ENCODE results near the gene TRIM32. TPM values are rescaled to one million over a fixed set of nuclear protein-coding genes. Genes with fewer than 3 reads are reported as not detected.

Gene TRIM32
- total RNA-seq, 2 donors from 2014 or later: 19.6 to 33.3 TPM

GRCh38 chr9:116737152-116737546 is 50.0 kb downstream of the TRIM32 start:
- no peak for ATAC-seq (ENCODE audit: insufficient number of reproducible peaks, low FRiP score, low read depth)
- peak; percentile 21 for DNase-seq (ENCODE audit: low spot score)
- H3K9me3 ChIP-seq: no peaks in the 10 kb centered on the region
- H3K36me3 ChIP-seq: no peaks in the 10 kb centered on the region
- peak; percentile 81 for TF ChIP-seq CTCF (IDR thresholded peaks at IDR 0.05)
- H3K4me3 ChIP-seq: no peak overlapping the region
- peaks cover 0 to 3% of the 10 kb centered on the region in 2 donors for H3K4me1 ChIP-seq (ENCODE audit: control insufficient read depth in 1 of 2, low read depth in 2 of 2)
- no peak overlapping the region for H3K27ac ChIP-seq
- H3K27me3 ChIP-seq (replicated peaks; ENCODE audit: insufficient read depth): no peaks in the 10 kb centered on the region

- no peak for TF ChIP-seq CTCF (IDR thresholded peaks at IDR 0.05)
- ATAC-seq (ENCODE audit: insufficient number of reproducible peaks, low FRiP score, low read depth) (no peak), DNase-seq (ENCODE audit: low spot score) (no peak)
Measured at GRCh38 chr9:116741086-116741740, 54.1 kb downstream of the TRIM32 start.

GRCh38 chr9:116741742-116742141 is 54.6 kb downstream of the TRIM32 start:
- no peaks in the 10 kb centered on the region for H3K27me3 ChIP-seq (replicated peaks; ENCODE audit: insufficient read depth)
- H3K9me3 ChIP-seq: no peaks in the 10 kb centered on the region
- H3K4me3 ChIP-seq: no peak overlapping the region
- no peaks in the 10 kb centered on the region for H3K36me3 ChIP-seq
- TF ChIP-seq CTCF (IDR thresholded peaks at IDR 0.05): no peak
- DNase-seq (ENCODE audit: low spot score): no peak
- no peak for ATAC-seq (ENCODE audit: insufficient number of reproducible peaks, low FRiP score, low read depth)
- no peak overlapping the region for H3K27ac ChIP-seq
- no peaks in the 10 kb centered on the region for H3K4me1 ChIP-seq (ENCODE audit: control insufficient read depth in 1 of 2, low read depth in 2 of 2)

More at GRCh38 chr9:116741086-116741740, 54.1 kb downstream of the TRIM32 start:
- Histone ChIP-seq H3K36me3 (no peaks in the 10 kb centered on the region), H3K9me3 (no peaks in the 10 kb centered on the region), H3K4me1 (ENCODE audit: control insufficient read depth in 1 of 2, low read depth in 2 of 2) (no peaks in the 10 kb centered on the region), H3K27me3 (replicated peaks; ENCODE audit: insufficient read depth) (no peaks in the 10 kb centered on the region), H3K4me3 (no peak overlapping the region), H3K27ac (no peak overlapping the region)

- ATAC-seq (ENCODE audit: insufficient number of reproducible peaks, low FRiP score, low read depth): no peak
- no peaks in the 10 kb centered on the region for H3K4me1 ChIP-seq (ENCODE audit: control insufficient read depth in 1 of 2, low read depth in 2 of 2)
- no peaks in the 10 kb centered on the region for H3K36me3 ChIP-seq
- no peak overlapping the region for H3K27ac ChIP-seq
- H3K4me3 ChIP-seq: no peak overlapping the region
- H3K27me3 ChIP-seq (replicated peaks; ENCODE audit: insufficient read depth): no peaks in the 10 kb centered on the region
- DNase-seq (ENCODE audit: low spot score): no peak
- no peaks in the 10 kb centered on the region for H3K9me3 ChIP-seq
- no peak for TF ChIP-seq CTCF (IDR thresholded peaks at IDR 0.05)
Measured at GRCh38 chr9:116749176-116749575, 62.1 kb downstream of the TRIM32 start.

GRCh38 chr9:116749772-116750171 is 62.7 kb downstream of the TRIM32 start:
- no peaks in the 10 kb centered on the region for H3K9me3 ChIP-seq
- ATAC-seq (ENCODE audit: insufficient number of reproducible peaks, low FRiP score, low read depth) (no peak), DNase-seq (ENCODE audit: low spot score) (no peak)
- H3K27me3 ChIP-seq (replicated peaks; ENCODE audit: insufficient read depth): no peaks in the 10 kb centered on the region
- no peak for TF ChIP-seq CTCF (IDR thresholded peaks at IDR 0.05)
- no peak overlapping the region for H3K27ac ChIP-seq
- no peaks in the 10 kb centered on the region for H3K4me1 ChIP-seq (ENCODE audit: control insufficient read depth in 1 of 2, low read depth in 2 of 2)
- H3K36me3 ChIP-seq: no peaks in the 10 kb centered on the region
- no peak overlapping the region for H3K4me3 ChIP-seq

All from thoracic aorta (tissue), 2 donors.